ENCODE results near the gene ABCG1. TPM values are rescaled to one million over a fixed set of nuclear protein-coding genes. Genes with fewer than 3 reads are reported as not detected.

Gene ABCG1
- total RNA-seq, 1 donor from 2014 or later, result 62.9 TPM

- DNase-seq (ENCODE audit: low read depth in 2 of 2), result peak in 1 of 2 donors; percentile 40
These were observed 100.4 kb downstream of the ABCG1 start for GRCh38 chr21:42319376-42319775.

- no peak for DNase-seq (ENCODE audit: low read depth in 2 of 2)
These were observed 101.1 kb downstream of the ABCG1 start for GRCh38 chr21:42319851-42320572.

GRCh38 chr21:42320791-42321190 is 101.9 kb downstream of the ABCG1 start:
- no peak for DNase-seq (ENCODE audit: low read depth in 2 of 2)

DNA sequence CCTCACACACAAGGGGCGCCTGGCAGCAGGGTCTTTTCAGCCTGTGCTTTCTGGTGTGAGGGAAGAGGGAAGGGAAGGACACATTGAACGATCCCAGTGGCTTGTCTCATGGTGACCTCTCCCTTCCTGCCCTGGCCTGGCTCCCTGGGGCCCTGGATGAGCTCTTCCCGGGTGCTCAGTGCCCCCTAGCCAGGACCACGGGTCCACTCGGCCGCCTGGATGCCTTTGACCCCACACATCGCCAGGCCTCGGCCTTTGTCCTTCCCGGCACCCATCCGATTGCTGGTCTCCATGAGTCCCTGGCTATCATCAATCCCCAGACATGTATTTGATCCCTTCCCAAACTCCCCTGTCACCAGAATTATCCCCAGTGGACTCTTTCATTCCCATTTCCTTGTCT is 102.3 kb downstream of the ABCG1 start:
- no peak for DNase-seq (ENCODE audit: low read depth in 2 of 2)

DNA sequence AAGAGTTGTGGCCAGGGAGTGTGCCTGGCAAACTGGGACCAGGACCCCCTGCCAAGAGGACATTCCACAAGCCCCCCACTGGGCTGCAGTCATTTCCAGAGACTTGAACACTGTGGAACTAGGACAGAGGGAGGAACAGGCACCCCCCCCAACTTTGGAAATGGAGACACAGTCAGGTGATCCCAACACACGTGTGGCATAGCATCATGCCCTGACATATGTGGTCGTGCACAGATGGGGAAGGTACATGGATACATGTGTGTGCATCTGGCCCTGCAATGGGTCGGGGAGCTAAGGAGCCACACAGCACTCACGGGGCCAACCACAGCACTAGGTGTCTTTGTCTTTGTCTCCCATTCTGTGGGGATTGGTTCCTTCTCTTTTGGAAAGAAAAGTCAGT is 102.9 kb downstream of the ABCG1 start:
- no peak for DNase-seq (ENCODE audit: low read depth in 2 of 2)

- DNase-seq (ENCODE audit: low read depth in 2 of 2), result no peak
These were observed 106.0 kb downstream of the ABCG1 start for GRCh38 chr21:42324896-42325295.

DNA sequence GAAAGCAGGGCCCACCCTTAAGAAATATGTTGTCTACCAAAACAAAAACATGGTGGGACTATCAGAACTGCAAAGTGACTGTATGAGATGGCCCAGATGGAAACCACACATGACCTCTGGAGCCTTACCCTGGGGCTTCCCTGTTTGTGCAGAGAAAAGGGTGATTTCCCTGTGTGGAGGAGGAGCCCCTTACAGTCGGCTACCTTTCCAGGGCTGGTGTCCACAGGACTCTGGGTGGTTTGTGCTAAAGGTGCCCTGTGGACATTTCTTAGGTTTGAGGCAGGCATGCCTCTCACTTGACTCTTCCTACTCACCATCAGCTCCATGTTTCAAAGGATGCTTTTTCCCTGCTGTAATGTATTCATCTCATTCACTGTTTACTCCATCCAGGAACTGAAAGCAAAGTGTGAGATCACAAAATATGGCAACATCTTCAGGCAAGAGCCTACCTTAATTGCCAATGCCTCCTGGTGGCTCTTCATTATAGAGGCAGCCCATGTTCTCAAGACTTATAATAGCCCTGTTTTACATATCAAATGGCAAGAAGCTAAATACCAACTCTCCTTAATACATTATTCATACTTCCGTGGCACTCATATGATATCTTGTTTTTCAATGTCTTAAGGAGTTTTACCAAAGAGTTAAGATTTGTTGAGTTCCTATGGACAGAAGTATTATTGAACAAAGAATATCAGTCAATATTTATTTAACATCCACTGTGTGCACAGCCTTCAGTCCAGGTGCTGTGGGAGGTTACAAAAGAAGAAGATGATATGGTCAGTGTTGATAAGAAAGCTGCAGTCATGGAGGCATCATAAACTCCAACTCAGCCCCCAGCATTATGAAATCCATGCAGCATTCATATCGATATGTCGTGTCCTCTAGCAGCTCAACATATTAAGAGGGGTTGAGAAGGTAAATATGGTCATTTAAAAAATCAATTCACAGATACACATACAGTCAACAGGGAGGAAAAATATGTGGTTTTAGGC is 111.7 kb downstream of the ABCG1 start:
- no peak for DNase-seq (ENCODE audit: low read depth in 2 of 2)

DNA sequence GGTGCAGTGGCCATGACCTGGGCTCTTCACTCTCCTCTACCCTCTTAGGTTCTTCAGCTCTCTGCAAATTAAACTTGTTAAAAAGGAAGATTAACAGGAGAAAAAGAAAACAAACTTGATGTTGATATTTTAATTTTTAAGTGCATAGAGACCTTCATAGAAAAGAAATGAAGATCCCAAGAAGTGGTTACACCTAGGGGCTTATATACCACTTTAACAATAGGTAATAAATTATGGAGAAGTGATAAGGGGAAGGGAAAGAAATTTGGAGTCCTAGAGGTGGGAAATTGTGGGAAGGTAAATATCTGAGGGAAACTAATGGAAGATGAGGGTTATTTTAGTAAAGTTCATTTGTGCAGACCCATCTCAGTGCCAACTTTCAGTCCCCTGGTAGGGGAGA is 112.7 kb downstream of the ABCG1 start:
- no peak for DNase-seq (ENCODE audit: low read depth in 2 of 2)

GRCh38 chr21:42332557-42333317 is 113.8 kb downstream of the ABCG1 start:
- no peak for DNase-seq (ENCODE audit: low read depth in 2 of 2)

DNA sequence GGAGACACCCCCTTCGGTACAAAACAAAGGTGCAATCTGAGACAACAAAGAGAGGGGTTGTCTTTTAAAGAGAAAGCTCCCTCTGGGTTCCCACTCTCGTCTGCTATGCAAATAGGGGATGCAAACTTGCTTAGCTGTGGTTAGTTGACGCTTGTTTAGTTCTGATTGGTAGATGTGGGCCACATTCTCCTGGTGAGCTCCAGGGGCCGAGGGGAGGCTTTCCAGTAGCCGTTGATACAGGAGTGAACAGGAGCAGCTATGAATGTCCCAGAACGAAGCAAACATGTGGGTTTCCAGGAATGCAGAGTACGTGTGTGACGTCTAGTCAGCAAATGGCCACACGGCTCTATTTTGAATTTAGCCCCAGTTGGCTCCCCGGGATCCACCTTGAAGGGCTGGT is 117.1 kb downstream of the ABCG1 start:
- no peak for DNase-seq (ENCODE audit: low read depth in 2 of 2)

- no peak for DNase-seq (ENCODE audit: low read depth in 2 of 2)
These were observed 118.3 kb downstream of the ABCG1 start for GRCh38 chr21:42337276-42337675.

DNA sequence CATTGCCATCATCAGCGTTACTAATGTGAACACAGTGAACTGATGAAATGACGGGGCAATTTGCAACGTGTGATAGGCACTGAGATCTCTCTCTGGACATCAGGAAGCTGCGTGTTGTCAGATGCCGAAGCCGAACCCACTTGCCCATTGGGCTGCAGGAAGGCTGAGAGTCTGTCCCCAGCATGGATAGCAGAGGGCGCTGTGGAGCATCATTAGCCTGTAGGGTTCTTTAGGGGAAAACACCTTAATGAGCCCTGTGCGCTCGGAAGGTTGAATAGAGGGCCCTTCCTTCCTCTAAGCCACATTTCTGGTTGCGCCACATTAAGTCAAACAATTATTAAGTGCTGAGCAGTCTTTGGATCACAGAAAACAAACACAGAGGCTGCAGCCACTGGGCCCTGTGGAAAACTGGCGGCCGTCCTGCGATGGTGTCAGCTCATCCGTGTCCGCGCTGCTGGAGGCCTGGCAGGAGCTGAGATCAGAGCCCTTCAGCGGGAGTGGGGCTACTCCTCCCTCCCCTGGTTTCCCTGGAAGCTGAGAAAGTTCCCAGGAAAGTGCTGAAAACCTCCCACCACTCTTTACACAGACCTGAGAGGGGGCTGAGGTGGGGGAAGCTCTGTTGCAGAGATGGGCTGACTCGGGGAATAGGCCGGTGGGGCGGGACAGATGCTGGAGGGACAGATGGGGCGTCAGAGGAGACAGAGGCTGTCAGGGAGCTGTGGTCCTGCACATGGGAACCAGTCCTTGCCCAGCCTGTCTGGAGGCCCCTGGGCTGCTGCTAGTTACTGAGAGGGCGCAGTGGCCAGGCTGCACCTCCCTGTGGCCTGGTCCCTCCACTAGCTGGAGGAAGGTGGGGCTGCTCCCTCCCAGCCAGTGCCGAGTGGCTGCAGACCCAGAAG is 119.1 kb downstream of the ABCG1 start:
- DNase-seq (ENCODE audit: low read depth in 2 of 2), result peak; percentile 77 to 87

- no peak for DNase-seq (ENCODE audit: low read depth in 2 of 2)
These were observed 120.1 kb downstream of the ABCG1 start for GRCh38 chr21:42338729-42339715.

DNA sequence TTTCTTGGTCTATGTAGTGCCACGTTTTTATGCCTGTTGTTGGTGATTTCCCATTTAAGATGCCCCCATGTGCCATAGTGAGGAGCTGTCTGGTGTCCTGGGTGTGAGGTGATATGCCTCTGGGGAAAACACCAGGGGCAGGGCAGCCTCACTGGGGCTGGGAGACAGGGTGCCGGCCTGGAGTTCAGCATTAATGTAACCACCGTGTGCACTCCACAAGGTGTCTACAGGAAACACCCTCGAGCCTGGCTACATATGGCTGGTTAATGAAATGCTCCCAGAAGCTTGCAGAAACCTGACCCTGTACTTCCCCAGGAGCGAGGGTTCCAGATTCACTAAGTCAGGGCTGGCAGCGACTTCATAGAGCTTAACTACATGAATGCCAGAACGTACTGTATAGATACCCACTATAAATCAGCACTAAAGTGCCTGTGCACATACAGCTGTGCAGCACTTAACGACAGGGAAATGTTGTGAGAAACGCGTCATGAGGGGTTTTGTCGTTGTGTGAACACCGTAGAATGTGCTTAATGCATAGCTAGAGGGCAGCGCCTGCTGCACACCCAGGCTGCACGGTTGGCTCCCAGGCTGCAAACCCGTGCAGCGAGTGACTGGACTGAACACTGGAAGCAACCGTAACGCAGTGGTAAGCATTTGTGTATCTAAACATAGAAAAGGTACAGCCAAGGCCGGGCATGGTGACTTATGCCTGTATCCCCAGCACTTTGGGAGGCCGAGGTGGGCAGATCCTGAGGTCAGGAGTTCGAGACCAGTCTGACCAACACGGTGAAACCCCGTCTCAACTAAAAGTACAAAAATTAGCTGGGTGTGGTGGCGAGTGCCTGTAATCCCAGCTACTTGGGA is 121.5 kb downstream of the ABCG1 start:
- DNase-seq (ENCODE audit: low read depth in 2 of 2), result no peak

DNA sequence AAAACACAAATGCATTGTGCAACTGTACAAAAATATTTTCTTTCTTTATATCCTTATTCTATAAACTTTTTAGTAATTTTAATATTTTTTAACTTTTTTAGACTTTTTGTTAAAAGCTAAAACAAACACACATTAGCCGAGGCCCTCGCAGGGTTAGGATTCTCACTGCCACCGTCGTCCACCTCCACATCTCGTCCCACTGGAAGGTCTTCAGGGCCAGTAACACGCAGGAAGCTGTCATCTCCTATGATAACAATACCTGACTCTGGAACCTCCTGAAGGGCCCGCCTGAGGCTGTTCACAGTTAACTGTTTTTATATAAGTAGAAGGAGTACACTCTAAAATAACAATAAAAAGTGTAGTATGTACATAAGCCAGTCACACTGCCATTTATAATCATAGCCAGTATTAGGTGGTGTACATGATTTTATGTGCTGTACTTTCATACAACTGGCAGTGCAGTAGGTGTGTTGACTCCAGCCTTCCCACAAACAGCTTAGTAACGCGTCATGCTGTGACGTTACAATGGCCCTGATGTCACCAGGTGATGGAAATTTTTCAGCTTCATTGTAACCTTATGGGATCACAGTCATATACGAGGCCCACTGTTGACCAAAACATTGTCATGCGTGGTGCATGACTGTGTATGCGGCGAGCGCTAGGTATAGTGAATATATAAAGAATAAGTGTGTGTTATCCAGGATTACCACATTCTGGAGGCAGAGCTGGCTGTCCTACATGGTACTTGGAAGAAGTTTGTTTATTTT is 123.0 kb downstream of the ABCG1 start:
- no peak for DNase-seq (ENCODE audit: low read depth in 2 of 2)

GRCh38 chr21:42343101-42343500 is 124.2 kb downstream of the ABCG1 start:
- DNase-seq (ENCODE audit: low read depth in 2 of 2), result no peak

- no peak for DNase-seq (ENCODE audit: low read depth in 2 of 2)
These were observed 124.6 kb downstream of the ABCG1 start for GRCh38 chr21:42343556-42343955.

DNA sequence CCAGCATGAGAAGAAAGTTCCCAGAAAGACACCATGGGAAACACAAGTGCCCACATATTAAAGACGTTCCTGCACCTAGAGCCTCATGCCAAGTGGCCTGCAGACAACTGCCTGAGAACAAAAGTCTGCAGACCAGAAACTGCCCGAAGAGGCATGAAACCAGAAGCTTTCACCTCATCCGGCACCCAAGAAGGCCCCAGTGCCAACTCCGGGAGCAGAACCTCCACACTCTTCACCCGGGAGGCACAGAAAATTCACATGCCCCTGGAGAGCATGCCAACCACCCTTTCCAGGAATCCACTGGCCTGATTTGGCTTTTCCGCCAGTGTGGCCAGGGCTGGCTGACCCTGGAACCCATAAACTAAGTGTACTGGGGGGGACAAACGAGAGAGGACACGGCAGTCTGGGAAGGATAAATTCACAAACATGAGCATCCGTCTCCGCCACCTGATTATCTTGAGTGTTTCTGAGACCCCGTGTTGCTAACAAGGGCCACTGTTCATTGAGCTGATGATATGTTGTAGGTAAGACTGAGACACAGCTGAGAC is 125.1 kb downstream of the ABCG1 start:
- DNase-seq (ENCODE audit: low read depth in 2 of 2), result no peak
